WTC11 (cell line): ENCODE measurements around the gene RANBP17.

Experiments used
- ZNF232 ChIP-seq: sonication (generic); formaldehyde crosslinking; IDR thresholded peaks from 2 replicates; pipeline ENCODE4 v1.8.0; 2022; ENCODE audit warnings: mild to moderate bottlenecking, missing genetic modification reagents
- TF ChIP-seq, protein P1 (sequence below): fragments of 200-600 bp; IDR thresholded peaks from 2 replicates; pipeline ENCODE4 v1.8.0; 2022; ENCODE audit warnings: antibody characterized with exemption
- TF ChIP-seq, protein P2 (sequence below): sonication (generic); formaldehyde crosslinking; IDR thresholded peaks from 2 replicates; pipeline ENCODE4 v1.8.1; 2023; ENCODE audit warnings: mild to moderate bottlenecking, moderate library complexity, missing genetic modification reagents

DNA sequence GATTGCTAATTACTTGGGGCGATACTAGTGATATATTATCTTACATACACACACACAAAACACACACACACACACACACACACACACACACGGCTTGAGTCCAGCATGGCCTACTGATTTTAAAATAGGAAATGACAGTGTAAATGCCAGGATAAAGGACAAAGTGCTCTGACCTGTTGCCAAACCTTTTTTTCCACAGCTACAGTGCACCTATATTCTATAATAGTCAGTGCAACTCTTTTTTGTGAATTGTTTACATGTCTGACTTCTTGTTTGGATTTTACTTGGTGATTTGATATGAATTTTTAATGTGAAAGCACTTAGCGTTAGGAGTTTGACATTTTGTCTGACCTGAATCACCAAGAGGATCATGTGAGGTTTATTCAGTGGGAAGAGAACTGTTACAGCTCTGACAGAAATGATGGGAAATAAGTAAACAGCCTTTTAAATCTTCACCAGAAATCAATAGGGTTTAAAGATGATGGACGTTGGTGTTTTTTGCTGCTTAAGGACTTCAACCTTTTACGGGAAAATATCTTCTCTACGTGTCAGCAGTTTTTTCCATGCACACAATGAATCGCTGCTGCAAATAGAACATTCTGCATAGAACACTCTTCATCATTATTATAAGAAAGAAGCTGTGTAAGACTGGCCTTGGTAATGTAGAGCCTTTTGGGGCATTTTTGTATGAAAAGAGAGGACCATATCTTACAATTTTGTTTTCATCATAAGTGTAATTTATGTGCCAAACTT, 218.5 kb downstream of the RANBP17 start:
- no peak for TF ChIP-seq ZNF232
- TF ChIP-seq, protein P1, sequence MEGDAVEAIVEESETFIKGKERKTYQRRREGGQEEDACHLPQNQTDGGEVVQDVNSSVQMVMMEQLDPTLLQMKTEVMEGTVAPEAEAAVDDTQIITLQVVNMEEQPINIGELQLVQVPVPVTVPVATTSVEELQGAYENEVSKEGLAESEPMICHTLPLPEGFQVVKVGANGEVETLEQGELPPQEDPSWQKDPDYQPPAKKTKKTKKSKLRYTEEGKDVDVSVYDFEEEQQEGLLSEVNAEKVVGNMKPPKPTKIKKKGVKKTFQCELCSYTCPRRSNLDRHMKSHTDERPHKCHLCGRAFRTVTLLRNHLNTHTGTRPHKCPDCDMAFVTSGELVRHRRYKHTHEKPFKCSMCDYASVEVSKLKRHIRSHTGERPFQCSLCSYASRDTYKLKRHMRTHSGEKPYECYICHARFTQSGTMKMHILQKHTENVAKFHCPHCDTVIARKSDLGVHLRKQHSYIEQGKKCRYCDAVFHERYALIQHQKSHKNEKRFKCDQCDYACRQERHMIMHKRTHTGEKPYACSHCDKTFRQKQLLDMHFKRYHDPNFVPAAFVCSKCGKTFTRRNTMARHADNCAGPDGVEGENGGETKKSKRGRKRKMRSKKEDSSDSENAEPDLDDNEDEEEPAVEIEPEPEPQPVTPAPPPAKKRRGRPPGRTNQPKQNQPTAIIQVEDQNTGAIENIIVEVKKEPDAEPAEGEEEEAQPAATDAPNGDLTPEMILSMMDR: no peak
- TF ChIP-seq, protein P2, sequence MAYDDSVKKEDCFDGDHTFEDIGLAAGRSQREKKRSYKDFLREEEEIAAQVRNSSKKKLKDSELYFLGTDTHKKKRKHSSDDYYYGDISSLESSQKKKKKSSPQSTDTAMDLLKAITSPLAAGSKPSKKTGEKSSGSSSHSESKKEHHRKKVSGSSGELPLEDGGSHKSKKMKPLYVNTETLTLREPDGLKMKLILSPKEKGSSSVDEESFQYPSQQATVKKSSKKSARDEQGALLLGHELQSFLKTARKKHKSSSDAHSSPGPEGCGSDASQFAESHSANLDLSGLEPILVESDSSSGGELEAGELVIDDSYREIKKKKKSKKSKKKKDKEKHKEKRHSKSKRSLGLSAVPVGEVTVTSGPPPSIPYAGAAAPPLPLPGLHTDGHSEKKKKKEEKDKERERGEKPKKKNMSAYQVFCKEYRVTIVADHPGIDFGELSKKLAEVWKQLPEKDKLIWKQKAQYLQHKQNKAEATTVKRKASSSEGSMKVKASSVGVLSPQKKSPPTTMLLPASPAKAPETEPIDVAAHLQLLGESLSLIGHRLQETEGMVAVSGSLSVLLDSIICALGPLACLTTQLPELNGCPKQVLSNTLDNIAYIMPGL (CRISPR knock-in tag): no peak
